OCI-LY3 (cell line): Measurements from ENCODE around the gene PCED1B.

ENCODE experiments used
- EZH2phosphoT487 ChIP-seq: fragments of 200-600 bp; shearing (Covaris generic); IDR thresholded peaks from 2 replicates; pipeline ENCODE4 v1.6.1; 2018; ENCODE audit warnings: antibody characterized with exemption, mixed run types, low read depth
- TF ChIP-seq, protein P1 (sequence below): fragments of 200-600, 300-600 bp; sonication (generic); IDR thresholded peaks from 2 replicates; pipeline ENCODE4 v1.5.1; 2014; ENCODE audit warnings: antibody characterized with exemption, low read length, low read depth

DNA sequence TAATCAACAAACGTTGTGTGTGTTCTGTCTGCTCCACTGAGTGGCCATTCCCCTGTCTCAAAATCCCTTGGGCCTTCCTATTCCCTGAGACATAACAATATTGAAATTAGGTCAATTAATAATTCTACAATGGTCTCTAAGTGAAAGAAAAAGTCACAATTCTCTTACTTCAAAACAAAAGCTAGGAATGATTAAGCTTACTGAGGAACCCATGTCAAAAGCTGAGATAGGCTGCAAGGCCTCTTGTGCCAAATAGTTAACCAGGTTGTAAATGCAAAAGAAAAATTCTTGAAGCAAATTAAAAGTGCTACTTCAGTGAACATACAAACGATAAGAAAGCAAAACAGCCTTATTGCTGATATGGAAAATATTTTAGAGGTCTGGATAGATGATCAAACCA lies 65.3 kb downstream of the PCED1B start:
- TF ChIP-seq, protein P1, sequence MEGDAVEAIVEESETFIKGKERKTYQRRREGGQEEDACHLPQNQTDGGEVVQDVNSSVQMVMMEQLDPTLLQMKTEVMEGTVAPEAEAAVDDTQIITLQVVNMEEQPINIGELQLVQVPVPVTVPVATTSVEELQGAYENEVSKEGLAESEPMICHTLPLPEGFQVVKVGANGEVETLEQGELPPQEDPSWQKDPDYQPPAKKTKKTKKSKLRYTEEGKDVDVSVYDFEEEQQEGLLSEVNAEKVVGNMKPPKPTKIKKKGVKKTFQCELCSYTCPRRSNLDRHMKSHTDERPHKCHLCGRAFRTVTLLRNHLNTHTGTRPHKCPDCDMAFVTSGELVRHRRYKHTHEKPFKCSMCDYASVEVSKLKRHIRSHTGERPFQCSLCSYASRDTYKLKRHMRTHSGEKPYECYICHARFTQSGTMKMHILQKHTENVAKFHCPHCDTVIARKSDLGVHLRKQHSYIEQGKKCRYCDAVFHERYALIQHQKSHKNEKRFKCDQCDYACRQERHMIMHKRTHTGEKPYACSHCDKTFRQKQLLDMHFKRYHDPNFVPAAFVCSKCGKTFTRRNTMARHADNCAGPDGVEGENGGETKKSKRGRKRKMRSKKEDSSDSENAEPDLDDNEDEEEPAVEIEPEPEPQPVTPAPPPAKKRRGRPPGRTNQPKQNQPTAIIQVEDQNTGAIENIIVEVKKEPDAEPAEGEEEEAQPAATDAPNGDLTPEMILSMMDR = no peak
- no peak for TF ChIP-seq EZH2phosphoT487
